CD14-positive monocyte (primary cell): Measurements from ENCODE around the gene PTAFR. TPM values are rescaled to one million over a fixed set of nuclear protein-coding genes. Genes with fewer than 3 reads are reported as not detected.

Experiments used
- DNase-seq, 3 donors: peaks; one replicate each; pipeline ENCODE4 v3.0.0-alpha.2; 2011 to 2022
- H2AFZ ChIP-seq: 2 replicates; pipeline ENCODE4 v1.6.0; 2012; ENCODE audit warnings: mild to moderate bottlenecking, low read depth, low read length, inconsistent platforms; ENCODE audit not compliant: insufficient read depth, poor library complexity, severe bottlenecking
- H3K27ac ChIP-seq, 2 donors: 1 replicate in 1 of 2; 2 replicates in 1 of 2; pipeline ENCODE4 v1.5.1; 2012 to 2013; ENCODE audit warnings: low read length in 2 of 2, control low read depth in 1 of 2, inconsistent platforms in 1 of 2, low read depth in 1 of 2, mild to moderate bottlenecking in 1 of 2
- H3K27me3 ChIP-seq, 2 donors: one replicate each; pipeline versions ENCODE4 v1.6.0 to v1.6.1; 2011 to 2013; ENCODE audit warnings: low read length in 2 of 2; ENCODE audit not compliant: control insufficient read depth in 2 of 2, insufficient read depth in 2 of 2
- H3K36me3 ChIP-seq, 2 donors: replicated peaks in 1 of 2; 1 replicate in 1 of 2; 2 replicates in 1 of 2; pipeline versions ENCODE4 v1.5.1 to v1.6.1; 2012 to 2013; ENCODE audit warnings: low read length in 2 of 2, control low read depth in 1 of 2, inconsistent platforms in 1 of 2, mild to moderate bottlenecking in 1 of 2; ENCODE audit not compliant: insufficient read depth in 2 of 2, control insufficient read depth in 1 of 2
- H3K4me1 ChIP-seq, 2 donors: 1 replicate in 1 of 2; 2 replicates in 1 of 2; pipeline versions ENCODE4 v1.5.1 to v1.6.1; 2012 to 2013; ENCODE audit warnings: low read length in 2 of 2, control low read depth in 1 of 2, inconsistent platforms in 1 of 2, mild to moderate bottlenecking in 1 of 2, moderate library complexity in 1 of 2; ENCODE audit not compliant: insufficient read depth in 2 of 2, control insufficient read depth in 1 of 2
- H3K4me2 ChIP-seq: replicated peaks from 2 replicates; pipeline ENCODE3; 2012; ENCODE audit warnings: low read length, moderate library complexity, mild to moderate bottlenecking; ENCODE audit not compliant: poor library complexity, severe bottlenecking; ENCODE audit errors: extremely low read depth
- H3K4me3 ChIP-seq, 3 experiments: fragments of 200-600 bp in 1 of 3; sonication (generic) in 1 of 3; replicated peaks in 1 of 3; 1 replicate in 2 of 3; 2 replicates in 1 of 3; pipeline ENCODE4 v1.5.1; 2011 to 2013; ENCODE audit warnings: low read length in 3 of 3, mild to moderate bottlenecking in 3 of 3, control low read depth in 2 of 3, low read depth in 2 of 3, inconsistent platforms in 1 of 3, moderate library complexity in 1 of 3
- H3K79me2 ChIP-seq: 2 replicates; pipeline ENCODE4 v1.6.0; 2012; ENCODE audit warnings: mild to moderate bottlenecking, control low read depth, inconsistent platforms, low read length, moderate library complexity; ENCODE audit not compliant: insufficient read depth
- H3K9ac ChIP-seq: 2 replicates; pipeline ENCODE4 v1.6.0; 2017; ENCODE audit warnings: low read length, mild to moderate bottlenecking; ENCODE audit not compliant: insufficient read depth, poor library complexity, severe bottlenecking
- H3K9me3 ChIP-seq, 2 donors: replicated peaks in 1 of 2; 1 replicate in 1 of 2; 2 replicates in 1 of 2; pipeline versions ENCODE4 v1.5.1 to v1.6.1; 2012 to 2013; ENCODE audit warnings: low read length in 2 of 2, control low read depth in 1 of 2; ENCODE audit not compliant: control insufficient read depth in 1 of 2, insufficient read depth in 1 of 2
- H4K20me1 ChIP-seq: 2 replicates; pipeline ENCODE4 v1.6.0; 2012; ENCODE audit warnings: mild to moderate bottlenecking, low read length, control low read depth, moderate library complexity; ENCODE audit not compliant: insufficient read depth
- H3K27ac Mint-ChIP-seq, 7 donors: one replicate each; pipeline ENCODE4 v1.8.0; 2020; ENCODE audit warnings: mild to moderate bottlenecking in 7 of 7, mixed read lengths in 7 of 7, moderate library complexity in 6 of 7, inconsistent platforms in 2 of 7
- H3K27me3 Mint-ChIP-seq, 3 donors: one replicate each; pipeline ENCODE4 v1.8.0; 2021 to 2022; ENCODE audit warnings: low read depth in 3 of 3, mild to moderate bottlenecking in 3 of 3, mixed read lengths in 3 of 3, moderate library complexity in 3 of 3, inconsistent platforms in 1 of 3
- H3K36me3 Mint-ChIP-seq, 2 donors: one replicate each; pipeline ENCODE4 v1.8.0; 2020; ENCODE audit warnings: mixed read lengths in 2 of 2, inconsistent platforms in 1 of 2, mild to moderate bottlenecking in 1 of 2
- H3K4me1 Mint-ChIP-seq: one replicate; pipeline ENCODE4 v1.8.0; 2020; ENCODE audit warnings: mild to moderate bottlenecking, mixed read lengths
- H3K4me3 Mint-ChIP-seq, 2 donors: one replicate each; pipeline ENCODE4 v1.8.0; 2020; ENCODE audit warnings: mild to moderate bottlenecking in 2 of 2, mixed read lengths in 2 of 2, moderate library complexity in 1 of 2
- H3K9me3 Mint-ChIP-seq, 7 donors: one replicate each; pipeline ENCODE4 v1.8.0; 2020 to 2022; ENCODE audit warnings: mixed read lengths in 7 of 7, mild to moderate bottlenecking in 6 of 7, moderate library complexity in 6 of 7, inconsistent platforms in 2 of 7
- CTCF ChIP-seq: fragments of 200-600 bp; IDR thresholded peaks from one replicate; pipeline ENCODE4 v1.8.0; 2022; ENCODE audit warnings: antibody characterized with exemption, mild to moderate bottlenecking
- WGBS: methylation state at CpG from one replicate; pipeline ENCODE4 v1.1.5; 2013; ENCODE audit warnings: missing lambda C conversion rate; ENCODE audit not compliant: insufficient coverage; 5-methylcytosine and 5-hydroxymethylcytosine counted together
- intact Hi-C, 2 donors: fragments of 100-400 bp; cut with micrococcal nuclease; formaldehyde crosslinking; loops; one replicate each; pipeline versions ENCODE4 v1.15.0 to v1.15.1; 2023
- polyA plus RNA-seq, 3 donors: library from polyadenylated mRNA; depleted of rRNA in 1 of 3; unstranded in 2 of 3; stranded (reverse) in 1 of 3; fragments of 300-500 nt in 2 of 3; fragments of >200 nt in 1 of 3; fragmentation: Illumina TruSeq in 2 of 3; gene quantifications; 1 replicate in 2 of 3; 2 replicates in 1 of 3; pipeline ENCODE4 v1.2.3, GENCODE V29; 2012 to 2021

Gene PTAFR
- polyA plus RNA-seq, 3 donors: 115 to 347 (median 331) TPM

GRCh38 chr1:28172713-28173150 is 3.8 kb downstream of the PTAFR start:
- H3K4me2 ChIP-seq: peak overlapping the region; percentile 93
- no peaks in the 10 kb centered on the region for H3K27me3 ChIP-seq
- DNase-seq: peak; percentile 57 to 77 (median 67)
- H3K9ac ChIP-seq: peak overlapping the region; percentile 84
- peak overlapping the region; percentile 4 to 97 (median 7) for H3K4me3 ChIP-seq
- WGBS: 0% methylated on average over 4 of the region's 8 CpGs
- TF ChIP-seq CTCF: no peak
- intact Hi-C loops: loop anchor here (5.0 kb wide), 2 partner anchors 35 to 80 kb away; no protein-coding TSS in a partner anchor
- Mint-ChIP-seq H3K4me3 (peak overlapping the region; percentile 96 to 98), H3K4me1 (peaks cover 85% of the 10 kb centered on the region), H3K27me3 (peaks cover 0 to 8% (median 4%) of the 10 kb centered on the region in 3 donors), H3K27ac (peak overlapping the region; percentile 97 to 99 (median 98)), H3K9me3 (peaks cover 0 to 2% (median 0%) of the 10 kb centered on the region in 7 donors), H3K36me3 (peaks cover 37 to 74% of the 10 kb centered on the region in 2 donors)
- peaks cover 98% of the 10 kb centered on the region for H3K79me2 ChIP-seq
- H3K27ac ChIP-seq: peak overlapping the region; percentile 83 to 95
- peaks cover 56% of the 10 kb centered on the region for H4K20me1 ChIP-seq
- H3K36me3 ChIP-seq: peaks cover 26 to 42% of the 10 kb centered on the region in 2 donors
- H3K4me1 ChIP-seq: peaks cover 76 to 90% of the 10 kb centered on the region in 2 donors
- H2AFZ ChIP-seq: no peak overlapping the region
- H3K9me3 ChIP-seq: no peaks in the 10 kb centered on the region

GRCh38 chr1:28171246-28171645 is 5.2 kb downstream of the PTAFR start:
- H3K4me1 ChIP-seq: peaks cover 66 to 75% of the 10 kb centered on the region in 2 donors
- H3K9ac ChIP-seq: no peak overlapping the region
- Mint-ChIP-seq H3K36me3 (peaks cover 45 to 89% of the 10 kb centered on the region in 2 donors), H3K27ac (peak overlapping the region; percentile 9 to 98 (median 78)), H3K9me3 (peaks cover 0 to 2% (median 0%) of the 10 kb centered on the region in 7 donors), H3K27me3 (peaks cover 0 to 4% (median 4%) of the 10 kb centered on the region in 3 donors), H3K4me3 (peak overlapping the region in 1 of 2 donors; percentile 41), H3K4me1 (peaks cover 75% of the 10 kb centered on the region)
- peaks cover 71% of the 10 kb centered on the region for H4K20me1 ChIP-seq
- H2AFZ ChIP-seq: no peak overlapping the region
- no peaks in the 10 kb centered on the region for H3K27me3 ChIP-seq
- no peak for TF ChIP-seq CTCF
- WGBS: 79% methylated on average over 5 of the region's 7 CpGs
- peak overlapping the region; percentile 83 to 95 for H3K27ac ChIP-seq
- H3K9me3 ChIP-seq: no peaks in the 10 kb centered on the region
- intact Hi-C loops: loop anchor here (1.0 to 5.0 kb wide), 3 partner anchors 34 to 79 kb away; no protein-coding TSS in a partner anchor
- H3K4me2 ChIP-seq: peak overlapping the region; percentile 93
- peak overlapping the region in 1 of 3 experiments; percentile 97 for H3K4me3 ChIP-seq
- peak in 1 of 3 donors; percentile 27 for DNase-seq
- H3K79me2 ChIP-seq: peaks cover 100% of the 10 kb centered on the region
- peaks cover 34 to 57% of the 10 kb centered on the region in 2 donors for H3K36me3 ChIP-seq
